Ishikawa (cell line): ENCODE measurements around the gene ZNF385C.

Experiments
- CEBPB ChIP-seq: IDR thresholded peaks from 2 replicates; pipeline ENCODE4 v1.6.1; 2012
- EP300 ChIP-seq: IDR thresholded peaks from 2 replicates; pipeline ENCODE4 v1.6.1; 2012; ENCODE audit warnings: borderline replicate concordance
- FOXM1 ChIP-seq: IDR thresholded peaks from 2 replicates; pipeline ENCODE4 v1.6.1; 2012; ENCODE audit warnings: low read depth, borderline replicate concordance
- RAD21 ChIP-seq: IDR thresholded peaks from 2 replicates; pipeline ENCODE4 v1.6.1; 2012; ENCODE audit warnings: low read depth
- REST ChIP-seq: IDR thresholded peaks from 2 replicates; pipeline ENCODE4 v1.6.1; 2012; ENCODE audit warnings: low read depth, mild to moderate bottlenecking

GRCh38 chr17:42114118-42114517 lies 15.8 kb upstream of the ZNF385C start:
- TF ChIP-seq FOXM1 (no peak), RAD21 (no peak), EP300 (no peak), CEBPB (no peak), REST (no peak)
